Measurements from ENCODE around the gene MFSD12. TPM values are rescaled to one million over a fixed set of nuclear protein-coding genes. Genes with fewer than 3 reads are reported as not detected.

The MFSD12 gene
- total RNA-seq, 4 donors from 2014 or later: 22.3 to 77.3 (median 48.7) TPM

GRCh38 chr19:3536429-3537100 is 20.8 kb downstream of the MFSD12 start:
- DNase-seq (no peak), ATAC-seq (no peak)
- no peak overlapping the region for H3K27ac ChIP-seq

GRCh38 chr19:3535981-3536380 is 21.4 kb downstream of the MFSD12 start:
- ATAC-seq: no peak
- in situ Hi-C loops (cut with MboI; ENCODE audit: low sequenced_read_pairs in 4 of 4): no loop called here
- no peak for TF ChIP-seq POLR2A (IDR thresholded peaks at IDR 0.05)
- TF ChIP-seq, protein P1, sequence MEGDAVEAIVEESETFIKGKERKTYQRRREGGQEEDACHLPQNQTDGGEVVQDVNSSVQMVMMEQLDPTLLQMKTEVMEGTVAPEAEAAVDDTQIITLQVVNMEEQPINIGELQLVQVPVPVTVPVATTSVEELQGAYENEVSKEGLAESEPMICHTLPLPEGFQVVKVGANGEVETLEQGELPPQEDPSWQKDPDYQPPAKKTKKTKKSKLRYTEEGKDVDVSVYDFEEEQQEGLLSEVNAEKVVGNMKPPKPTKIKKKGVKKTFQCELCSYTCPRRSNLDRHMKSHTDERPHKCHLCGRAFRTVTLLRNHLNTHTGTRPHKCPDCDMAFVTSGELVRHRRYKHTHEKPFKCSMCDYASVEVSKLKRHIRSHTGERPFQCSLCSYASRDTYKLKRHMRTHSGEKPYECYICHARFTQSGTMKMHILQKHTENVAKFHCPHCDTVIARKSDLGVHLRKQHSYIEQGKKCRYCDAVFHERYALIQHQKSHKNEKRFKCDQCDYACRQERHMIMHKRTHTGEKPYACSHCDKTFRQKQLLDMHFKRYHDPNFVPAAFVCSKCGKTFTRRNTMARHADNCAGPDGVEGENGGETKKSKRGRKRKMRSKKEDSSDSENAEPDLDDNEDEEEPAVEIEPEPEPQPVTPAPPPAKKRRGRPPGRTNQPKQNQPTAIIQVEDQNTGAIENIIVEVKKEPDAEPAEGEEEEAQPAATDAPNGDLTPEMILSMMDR (IDR thresholded peaks at IDR 0.05 in 4 of 5, conservative IDR thresholded peaks at IDR 0.05 in 1 of 5): no peak
- Histone ChIP-seq H3K4me1 (no peaks in the 10 kb centered on the region), H3K4me3 (no peak overlapping the region), H3K9me3 (no peaks in the 10 kb centered on the region), H3K27me3 (no peaks in the 10 kb centered on the region), H3K27ac (no peak overlapping the region), H3K36me3 (peaks cover 0 to 52% of the 10 kb centered on the region in 2 donors)
- intact Hi-C loops (cut with DNase I; ENCODE audit: low total_unique reads): no loop called here
- no peak for DNase-seq

More at GRCh38 chr19:3536429-3537100, 20.8 kb downstream of the MFSD12 start:
- Histone ChIP-seq H3K4me3 (no peak overlapping the region), H3K27me3 (no peaks in the 10 kb centered on the region), H3K4me1 (no peaks in the 10 kb centered on the region), H3K9me3 (no peaks in the 10 kb centered on the region), H3K36me3 (peaks cover 0 to 46% of the 10 kb centered on the region in 2 donors)
- no peak for TF ChIP-seq POLR2A (IDR thresholded peaks at IDR 0.05)
- TF ChIP-seq, protein P1 (IDR thresholded peaks at IDR 0.05 in 4 of 5, conservative IDR thresholded peaks at IDR 0.05 in 1 of 5): no peak
- intact Hi-C loops (cut with DNase I; ENCODE audit: low total_unique reads): no loop called here
- in situ Hi-C loops (cut with MboI; ENCODE audit: low sequenced_read_pairs in 4 of 4): no loop called here

DNA sequence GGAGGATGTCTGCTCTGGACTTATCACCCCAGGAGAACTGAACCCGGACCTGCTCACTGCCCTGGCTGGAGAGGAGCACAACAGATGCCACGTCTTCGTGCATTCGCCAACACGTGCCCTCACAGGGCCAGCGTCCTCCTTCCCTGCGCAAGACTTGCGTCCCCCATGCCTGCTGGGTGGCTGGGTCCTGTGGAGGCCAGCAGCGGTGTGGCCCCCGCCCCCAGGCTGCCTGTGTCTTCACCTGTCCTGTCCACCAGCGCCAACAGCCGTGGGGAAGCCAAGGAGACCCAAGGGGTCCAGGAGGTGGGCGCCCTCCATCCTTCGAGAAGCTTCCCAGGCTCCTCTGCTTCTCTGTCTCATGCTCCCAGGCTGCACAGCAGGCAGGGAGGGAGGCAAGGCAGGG is 21.8 kb downstream of the MFSD12 start:
- no peak for DNase-seq
- Histone ChIP-seq H3K4me1 (no peaks in the 10 kb centered on the region), H3K9me3 (no peaks in the 10 kb centered on the region), H3K4me3 (no peak overlapping the region), H3K27ac (no peak overlapping the region), H3K27me3 (no peaks in the 10 kb centered on the region), H3K36me3 (peaks cover 0 to 52% of the 10 kb centered on the region in 2 donors)
- ATAC-seq: no peak
- TF ChIP-seq, protein P1 (IDR thresholded peaks at IDR 0.05 in 4 of 5, conservative IDR thresholded peaks at IDR 0.05 in 1 of 5): no peak
- no peak for TF ChIP-seq POLR2A (IDR thresholded peaks at IDR 0.05)
- in situ Hi-C loops (cut with MboI; ENCODE audit: low sequenced_read_pairs in 4 of 4): no loop called here
- intact Hi-C loops (cut with DNase I; ENCODE audit: low total_unique reads): no loop called here

- H3K9me3 ChIP-seq: no peaks in the 10 kb centered on the region
- in situ Hi-C loops (cut with MboI; ENCODE audit: low sequenced_read_pairs in 4 of 4): no loop called here
- no peaks in the 10 kb centered on the region for H3K4me1 ChIP-seq
- ATAC-seq (no peak), DNase-seq (no peak)
- no peak overlapping the region for H3K4me3 ChIP-seq
- TF ChIP-seq, protein P1 (IDR thresholded peaks at IDR 0.05 in 4 of 5, conservative IDR thresholded peaks at IDR 0.05 in 1 of 5): no peak
- TF ChIP-seq POLR2A (IDR thresholded peaks at IDR 0.05): no peak
- H3K27me3 ChIP-seq: no peaks in the 10 kb centered on the region
- peaks cover 0 to 52% of the 10 kb centered on the region in 2 donors for H3K36me3 ChIP-seq
- no peak overlapping the region for H3K27ac ChIP-seq
- intact Hi-C loops (cut with DNase I; ENCODE audit: low total_unique reads): no loop called here
These were observed 22.2 kb downstream of the MFSD12 start for GRCh38 chr19:3535235-3535535.
